Germinal center (tissue), 1 donor: ENCODE measurements around the gene ENOX1.
"Not testable (repeated sequence)": the region's sequence is repeated elsewhere in the genome, so short reads cannot be mapped to it uniquely, and the experiment has no call there.

Experiments used
- DNase-seq: peaks from one replicate; pipeline ENCODE4 v3.0.0; 2012; ENCODE audit warnings: mixed read lengths, low spot score

The ENOX1 gene

DNA sequence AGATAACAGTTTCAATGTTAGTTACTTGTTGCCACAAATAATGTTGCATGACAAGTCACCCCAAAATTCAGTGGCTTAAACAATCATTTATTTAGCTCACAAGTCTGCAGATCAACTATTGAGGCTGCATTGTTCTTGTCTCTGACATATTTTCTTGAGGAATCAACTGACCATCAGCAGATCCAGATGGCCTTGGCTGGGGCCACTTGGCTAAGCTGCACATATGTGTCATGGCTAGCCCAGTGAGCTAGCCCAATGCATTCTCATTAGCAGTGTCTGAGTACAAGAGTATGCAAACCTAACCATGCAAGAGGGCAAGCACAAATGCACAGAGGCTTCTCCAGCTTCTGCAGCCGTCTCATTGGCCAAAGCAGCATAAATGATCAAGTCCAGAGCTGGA, 583.0 kb downstream of the ENOX1 start:
- no peak for DNase-seq

DNA sequence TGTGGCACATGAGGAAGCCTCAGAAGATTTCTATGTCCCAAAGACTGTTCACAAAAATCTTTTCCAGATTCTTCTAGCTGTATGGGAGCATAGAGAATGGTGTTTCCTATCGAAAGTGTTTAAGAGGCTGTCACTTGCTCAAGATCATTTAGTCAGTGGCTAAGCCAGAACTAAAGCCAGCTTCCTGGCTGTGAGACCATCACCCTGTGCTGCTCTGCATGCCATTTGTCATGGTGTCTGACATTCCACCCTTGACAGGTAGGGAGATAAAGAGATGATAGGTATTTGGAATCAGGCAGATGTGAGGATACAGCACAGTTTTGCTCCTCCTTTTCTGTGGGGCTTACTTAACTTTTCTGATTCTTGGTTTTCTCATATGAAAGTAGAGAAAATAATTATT, 586.0 kb downstream of the ENOX1 start:
- no peak for DNase-seq

DNA sequence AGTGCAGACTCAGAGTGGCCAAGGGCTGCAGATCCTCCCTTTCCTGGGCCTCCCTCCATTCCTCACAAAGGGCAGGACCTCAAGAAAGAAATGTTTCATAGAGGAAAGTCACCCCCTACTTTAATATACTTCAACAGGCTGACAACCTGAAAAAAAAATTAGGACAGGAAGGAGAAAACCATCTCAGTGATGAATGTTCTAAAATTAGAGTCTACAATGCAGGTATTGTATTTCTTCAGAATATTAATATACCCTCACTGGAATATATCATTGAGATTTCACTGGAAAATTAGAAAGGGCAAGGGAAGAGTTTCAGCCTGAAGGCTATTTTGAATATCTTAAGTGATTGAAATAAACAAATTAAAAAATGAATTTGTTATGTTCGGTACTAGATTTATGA, 586.5 kb downstream of the ENOX1 start:
- DNase-seq = no peak

DNA sequence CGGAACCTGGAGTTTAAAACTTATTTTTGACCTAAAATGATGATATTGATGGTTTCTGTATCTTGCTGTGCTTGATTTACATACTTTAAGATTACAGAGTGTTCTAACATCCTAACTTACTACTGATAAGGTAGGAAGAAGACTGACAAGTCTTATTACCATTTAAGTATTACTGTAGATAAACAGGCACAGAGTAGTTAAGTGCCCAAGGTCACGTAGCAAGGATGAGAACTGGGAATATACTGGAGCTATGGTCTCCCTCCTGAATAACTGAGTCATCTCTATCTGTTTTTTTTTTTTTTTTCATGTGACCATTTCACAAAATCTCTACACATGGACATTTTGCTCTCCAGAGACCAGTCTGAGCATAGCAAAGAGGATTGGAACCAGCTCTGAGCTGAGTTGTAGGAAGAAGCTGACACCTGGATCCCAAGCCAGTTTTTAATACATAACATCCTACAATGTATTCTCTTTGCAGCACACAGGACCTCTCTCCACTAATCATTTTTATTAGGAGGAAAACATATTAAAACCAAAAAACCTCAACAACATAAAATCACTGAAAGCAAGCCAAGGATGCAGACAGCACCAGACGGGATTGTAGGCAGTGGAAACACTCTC, 589.9 kb downstream of the ENOX1 start:
- DNase-seq = no peak

GRCh38 chr13:43196086-43196621, 590.6 kb downstream of the ENOX1 start:
- no peak for DNase-seq

DNA sequence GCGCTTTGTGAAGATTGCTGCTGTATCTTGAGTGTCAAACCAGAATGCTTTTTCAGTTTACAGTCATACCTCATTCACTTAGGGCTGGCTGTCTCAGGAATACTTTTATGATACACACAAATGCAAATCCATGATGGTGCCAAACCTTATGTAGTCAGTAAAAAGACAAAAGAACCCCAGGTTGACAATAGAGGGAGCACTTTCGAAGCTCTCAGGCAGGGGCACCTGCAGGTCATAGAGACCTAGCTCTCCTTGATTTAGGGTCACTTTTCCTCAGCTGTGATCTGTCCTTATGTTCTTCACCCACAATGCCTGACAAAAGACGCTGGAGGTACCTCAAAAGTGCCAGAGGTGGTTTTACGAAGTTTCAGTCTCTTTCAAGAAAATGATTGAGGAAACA, 591.2 kb downstream of the ENOX1 start:
- DNase-seq = no peak

DNA sequence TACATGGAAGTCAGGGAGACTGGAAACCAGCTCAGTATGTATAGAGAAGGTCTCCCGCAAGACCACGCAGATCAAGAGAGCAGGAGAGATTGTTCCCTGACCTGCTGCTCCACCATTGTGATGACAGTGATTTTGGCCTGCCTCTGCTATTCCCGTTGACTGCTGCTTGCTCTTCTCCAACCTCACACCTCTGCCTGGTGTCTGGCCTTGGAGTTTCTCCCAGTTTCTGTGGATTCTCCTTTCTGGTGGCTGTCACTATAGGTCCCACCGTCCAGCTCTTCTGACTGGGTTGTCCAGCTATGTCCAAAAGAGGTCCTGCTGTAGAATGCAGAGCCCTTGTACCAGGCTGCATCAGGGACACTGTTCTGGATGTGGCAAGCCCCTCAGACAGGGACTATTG, 591.7 kb downstream of the ENOX1 start:
- no peak for DNase-seq

DNA sequence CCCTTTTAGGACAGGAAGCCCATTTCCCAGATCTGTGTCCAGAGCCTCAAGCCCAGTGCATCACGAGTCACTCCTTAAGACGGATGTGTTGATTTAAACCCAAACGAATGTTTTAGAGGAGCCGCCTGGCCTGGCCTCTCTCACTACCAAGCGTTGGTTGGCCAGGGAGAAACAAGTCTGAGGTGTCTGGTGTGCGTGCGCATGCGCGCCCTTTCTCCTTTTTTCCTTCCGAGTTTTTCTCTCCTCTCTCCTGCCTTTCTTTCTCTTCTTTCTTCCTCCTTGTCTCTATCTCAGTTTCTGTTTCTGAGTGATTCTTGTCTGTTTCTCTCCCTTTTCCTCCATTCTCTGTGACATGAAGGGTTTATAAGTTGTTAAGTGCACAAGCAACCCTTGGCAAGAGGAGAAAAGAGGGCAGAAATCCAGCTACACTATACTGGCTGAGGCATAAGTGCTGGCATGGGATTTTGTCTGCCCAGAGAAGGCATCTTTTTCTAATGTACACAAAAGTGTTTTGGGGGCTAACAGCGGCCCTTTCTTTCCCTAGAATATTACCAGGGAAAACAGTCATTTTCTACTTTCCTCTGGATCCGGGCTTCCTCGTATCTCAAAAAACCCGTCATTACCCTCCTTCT, 592.9 kb downstream of the ENOX1 start:
- DNase-seq = no peak

DNA sequence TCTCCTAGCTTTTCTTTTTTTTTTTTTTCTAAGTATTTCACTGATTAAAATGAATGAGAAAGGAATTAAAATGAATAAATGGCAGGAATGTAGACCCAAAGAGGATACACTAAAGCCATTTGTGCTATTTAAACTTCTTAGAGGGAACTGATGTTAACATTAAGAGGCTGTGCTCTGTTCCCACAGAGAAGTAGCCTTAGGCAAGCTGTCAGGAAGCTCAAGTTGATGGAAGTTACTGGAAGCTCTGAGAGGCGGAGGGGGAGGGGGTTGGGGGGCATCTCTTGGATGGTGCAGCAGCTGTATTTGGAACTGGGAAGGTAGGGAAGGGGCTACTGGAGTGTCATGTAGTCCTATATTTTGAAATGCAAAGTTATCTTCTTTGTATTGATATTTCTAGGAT, 595.2 kb downstream of the ENOX1 start:
- no peak for DNase-seq

DNA sequence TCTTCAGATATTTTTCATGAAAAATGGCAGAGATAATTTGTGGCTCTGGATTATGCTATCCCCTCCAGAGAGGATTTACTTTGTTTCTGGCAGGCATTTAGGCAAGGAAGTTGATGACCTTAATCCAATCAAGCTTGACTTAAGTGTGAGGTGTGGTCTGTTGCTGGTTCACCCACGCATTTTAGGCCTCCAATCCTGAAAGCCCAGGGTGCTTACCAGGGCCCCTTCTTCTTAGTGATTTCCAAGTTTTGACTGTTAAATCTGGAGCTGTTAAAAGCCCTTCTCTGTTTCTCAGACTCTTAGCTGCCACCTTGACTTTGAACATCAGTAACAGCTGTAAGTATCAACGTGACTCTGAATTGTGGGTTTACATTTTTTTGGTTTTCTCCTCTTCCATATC, 601.5 kb downstream of the ENOX1 start:
- no peak for DNase-seq

- DNase-seq = no peak
These were observed 605.9 kb downstream of the ENOX1 start for GRCh38 chr13:43180837-43181236.

- no peak for DNase-seq
These were observed 606.6 kb downstream of the ENOX1 start for GRCh38 chr13:43180036-43180660.

DNA sequence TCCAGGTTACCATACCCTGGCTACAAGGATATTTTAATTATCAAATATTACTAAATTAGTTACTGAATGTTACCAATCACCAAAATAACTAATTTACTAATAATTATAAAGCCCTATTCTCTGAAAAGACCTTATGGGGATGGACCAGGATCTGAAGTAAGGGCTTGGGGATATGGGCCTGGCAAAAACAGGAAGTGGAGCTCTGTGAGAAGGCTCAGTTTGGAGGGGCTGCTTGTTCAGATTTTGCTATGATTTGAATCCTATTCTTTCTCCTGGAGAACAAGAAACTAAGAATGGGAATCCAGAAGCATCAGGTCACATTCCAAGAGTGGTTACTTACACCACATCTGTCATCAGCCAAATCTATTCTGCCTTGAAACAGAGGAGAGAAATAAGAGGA, 615.3 kb downstream of the ENOX1 start:
- DNase-seq = no peak

DNA sequence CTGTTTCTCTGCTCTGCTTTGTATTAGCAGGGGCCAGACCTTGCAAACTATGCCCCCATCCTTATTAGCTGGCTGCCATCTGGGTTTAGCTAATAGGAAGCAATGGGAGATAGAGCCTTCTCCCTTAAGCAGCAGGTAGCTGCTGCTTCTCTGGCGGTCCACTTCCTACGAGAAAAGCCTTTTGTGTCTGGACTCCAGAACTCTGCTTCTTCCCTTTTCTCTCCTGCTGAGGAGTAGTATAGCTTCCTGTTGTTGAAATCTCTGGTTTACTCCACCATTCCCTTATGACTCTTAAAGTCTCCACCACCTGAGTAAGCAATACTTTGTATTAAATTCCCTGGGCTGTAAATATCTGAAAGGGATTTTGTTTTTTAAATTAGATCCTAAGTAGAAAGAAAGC, 616.3 kb downstream of the ENOX1 start:
- DNase-seq = no peak

DNA sequence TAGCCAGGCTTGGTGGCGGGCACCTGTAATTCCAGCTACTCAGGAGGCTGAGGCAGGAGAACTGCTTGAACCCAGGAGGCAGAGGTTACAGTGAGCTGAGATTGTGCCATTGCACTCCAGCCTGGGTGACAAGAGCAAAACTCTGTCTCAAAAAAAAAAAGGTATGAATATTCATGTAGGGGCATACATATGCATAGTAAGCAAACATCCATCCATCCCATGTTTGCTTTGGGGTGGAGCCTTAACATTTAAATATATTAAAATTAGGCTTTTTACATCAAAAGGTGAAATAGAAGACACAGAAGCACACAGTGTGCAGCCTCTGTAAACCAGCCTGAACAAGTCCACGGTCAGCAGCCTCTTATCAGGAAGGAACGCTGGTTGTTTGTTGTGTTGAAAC, 618.3 kb downstream of the ENOX1 start:
- DNase-seq = not testable (repeated sequence)

- DNase-seq = no peak
These were observed 619.0 kb downstream of the ENOX1 start for GRCh38 chr13:43167731-43168130.

DNA sequence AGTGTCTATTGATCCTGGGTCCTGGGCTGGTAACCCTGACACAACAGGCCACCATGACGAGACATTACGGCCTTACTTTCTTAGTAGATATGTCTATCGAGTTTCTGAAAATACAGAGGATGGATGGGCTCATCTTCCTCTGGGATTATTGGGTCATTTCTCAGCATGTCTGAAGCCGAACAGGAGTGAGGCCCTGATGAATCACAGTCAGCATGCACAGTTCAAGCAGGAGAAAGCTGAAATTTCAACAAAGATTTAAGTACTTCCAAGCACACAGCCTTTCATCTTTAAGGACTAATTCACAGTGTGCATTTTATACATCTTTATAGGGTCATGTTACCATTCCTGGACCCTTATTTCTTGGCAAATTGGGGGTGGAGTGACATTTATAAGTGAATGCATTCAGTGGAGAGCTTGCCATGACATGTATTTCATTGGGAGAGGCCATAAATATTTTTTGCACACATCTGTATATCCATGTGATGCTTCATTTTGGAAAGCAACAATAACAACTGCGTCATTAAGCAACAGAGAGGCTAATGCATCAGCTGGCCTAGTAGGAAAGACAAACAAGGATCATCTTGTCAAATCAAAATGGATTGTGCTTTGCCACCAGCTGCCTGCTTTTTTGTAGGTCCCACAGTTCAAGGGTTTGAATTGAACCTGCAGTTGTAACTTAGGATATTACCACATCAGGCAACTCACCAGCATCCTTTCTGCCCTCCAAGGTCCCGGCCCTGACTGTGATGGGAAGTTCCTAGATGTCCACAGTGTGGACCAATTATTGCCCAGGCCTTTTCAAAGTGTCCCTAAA, 619.9 kb downstream of the ENOX1 start:
- no peak for DNase-seq
